HepG2 (cell line): ENCODE data around the gene ZMYND10. TPM values are rescaled to one million over a fixed set of nuclear protein-coding genes. Genes with fewer than 3 reads are reported as not detected.

Experiments
- CBFB ChIP-seq: sonication (generic); formaldehyde crosslinking; IDR thresholded peaks from 2 replicates; pipeline ENCODE4 v1.4.0; 2020; ENCODE audit warnings: missing genetic modification reagents
- HOXA9 ChIP-seq: sonication (generic); formaldehyde crosslinking; IDR thresholded peaks from 2 replicates; pipeline ENCODE4 v1.8.1; 2022; ENCODE audit warnings: missing genetic modification reagents, mild to moderate bottlenecking, moderate library complexity, borderline replicate concordance
- PAWR ChIP-seq: sonication (generic); formaldehyde crosslinking; IDR thresholded peaks from 2 replicates; pipeline ENCODE4 v1.4.0; 2020; ENCODE audit warnings: missing genetic modification reagents, mild to moderate bottlenecking, borderline replicate concordance
- PCBP2 ChIP-seq: fragments of 200-400 bp; formaldehyde crosslinking; optimal IDR thresholded peaks from 2 replicates; pipeline ENCODE3; 2018; ENCODE audit warnings: low read length, low read depth; ENCODE audit not compliant: poor library complexity, severe bottlenecking
- RFX5 ChIP-seq: IDR thresholded peaks from 2 replicates; pipeline ENCODE4 v1.6.1; 2011; ENCODE audit warnings: low read depth, low read length, improper control_type of control experiment
- THYN1 ChIP-seq: sonication (generic); formaldehyde crosslinking; IDR thresholded peaks from 2 replicates; pipeline ENCODE4 v1.8.1; 2023; ENCODE audit warnings: low read depth, mild to moderate bottlenecking, moderate library complexity, missing genetic modification reagents, borderline replicate concordance
- ZBTB40 ChIP-seq, 2 experiments: fragments of 450-650 bp in 1 of 2; sonication (generic) in 1 of 2; formaldehyde crosslinking in 1 of 2; IDR thresholded peaks; 2 replicates each; pipeline versions ENCODE4 v1.6.1 to v1.8.0; 2016 to 2022; ENCODE audit warnings: antibody characterized with exemption in 1 of 2, mild to moderate bottlenecking in 1 of 2, missing genetic modification reagents in 1 of 2
- ZNF18 ChIP-seq: sonication (generic); formaldehyde crosslinking; IDR thresholded peaks from 2 replicates; pipeline ENCODE4 v1.8.0; 2022; ENCODE audit warnings: mild to moderate bottlenecking, missing genetic modification reagents; ENCODE audit not compliant: insufficient replicate concordance
- ZNF331 ChIP-seq: sonication (generic); formaldehyde crosslinking; IDR thresholded peaks from 2 replicates; pipeline ENCODE4 v1.4.0; 2020; ENCODE audit warnings: missing genetic modification reagents
- ZNF430 ChIP-seq: sonication (generic); formaldehyde crosslinking; IDR thresholded peaks from 2 replicates; pipeline ENCODE4 v1.9.0; 2021; ENCODE audit warnings: mild to moderate bottlenecking, missing genetic modification reagents
- ZNF569 ChIP-seq: sonication (generic); formaldehyde crosslinking; IDR thresholded peaks from 2 replicates; pipeline ENCODE4 v1.5.0; 2020; ENCODE audit warnings: mild to moderate bottlenecking, missing genetic modification reagents, moderate library complexity, borderline replicate concordance
- ZNF615 ChIP-seq: sonication (generic); formaldehyde crosslinking; IDR thresholded peaks from 2 replicates; pipeline ENCODE4 v1.5.0; 2020; ENCODE audit warnings: mild to moderate bottlenecking, missing genetic modification reagents, borderline replicate concordance
- ZNF616 ChIP-seq: sonication (generic); formaldehyde crosslinking; IDR thresholded peaks from 2 replicates; pipeline ENCODE4 v1.5.0; 2020; ENCODE audit warnings: low read depth, mild to moderate bottlenecking, missing genetic modification reagents
- ZNF83 ChIP-seq: sonication (generic); formaldehyde crosslinking; IDR thresholded peaks from 2 replicates; pipeline ENCODE4 v1.4.0; 2020; ENCODE audit warnings: missing genetic modification reagents, mild to moderate bottlenecking, borderline replicate concordance
- ZSCAN20 ChIP-seq: sonication (generic); formaldehyde crosslinking; IDR thresholded peaks from 2 replicates; pipeline ENCODE4 v1.4.0; 2020; ENCODE audit warnings: missing genetic modification reagents, mild to moderate bottlenecking, borderline replicate concordance
- polyA plus RNA-seq, 8 experiments: library from polyadenylated mRNA; depleted of rRNA in 3 of 8; stranded (reverse) in 7 of 8; unstranded in 1 of 8; fragments of >200 nt; fragmentation: Illumina TruSeq in 4 of 8; extraction: Trizol in 4 of 8; gene quantifications; 2 replicates each; pipeline versions ENCODE4 v1.2.1 to v1.2.3, GENCODE V29; 2011 to 2016; ENCODE audit warnings: low read depth in 4 of 8, missing spikeins in 1 of 8, mixed read lengths in 1 of 8; ENCODE audit not compliant: insufficient read depth in 1 of 8
- total RNA-seq, 5 experiments: library from RNA; depleted of rRNA; stranded (reverse); fragments of >200 nt; fragmentation: Illumina TruSeq; extraction: Trizol; gene quantifications; 2 replicates each; pipeline ENCODE4 v1.2.3, GENCODE V29; 2016; ENCODE audit warnings: low read depth in 1 of 5
- TF ChIP-seq, protein P1 (sequence below): sonication (generic); formaldehyde crosslinking; IDR thresholded peaks from 2 replicates; pipeline ENCODE4 v1.8.1; 2023; ENCODE audit warnings: mild to moderate bottlenecking, missing genetic modification reagents

Gene ZMYND10
- total and polyA plus RNA-seq, 2 of the 13 experiments (the other 11 are each of a cell fraction or from before 2014, with no cell fraction given), result 0.60 to 0.74 TPM

GRCh38 chr3:50358911-50359759 lies 13.6 kb upstream of the ZMYND10 start, which contains the start of gene TMEM115 (continued):
- TF ChIP-seq ZNF83 (no peak), PCBP2 (no peak), RFX5 (no peak), ZNF18 (peak; percentile 55), ZNF569 (CRISPR knock-in tag) (0 out of 2 replicates have a peak, but pooled peaks have one; percentile 71), ZNF615 (no peak), ZNF331 (CRISPR knock-in tag) (peak; percentile 54), ZNF616 (peak; percentile 81; the same call in 1 of the 2 replicates), ZNF430 (peak; percentile 89), PAWR (CRISPR knock-in tag) (no peak), ZBTB40 (IDR thresholded peaks at IDR 0.05) (no peak), ZBTB40 (CRISPR knock-in tag; IDR thresholded peaks at IDR 0.05) (peak; percentile 80), ZSCAN20 (CRISPR knock-in tag) (no peak), THYN1 (CRISPR knock-in tag) (no peak), HOXA9 (CRISPR knock-in tag) (no peak), CBFB (CRISPR knock-in tag) (peak; percentile 95)
- TF ChIP-seq, protein P1, sequence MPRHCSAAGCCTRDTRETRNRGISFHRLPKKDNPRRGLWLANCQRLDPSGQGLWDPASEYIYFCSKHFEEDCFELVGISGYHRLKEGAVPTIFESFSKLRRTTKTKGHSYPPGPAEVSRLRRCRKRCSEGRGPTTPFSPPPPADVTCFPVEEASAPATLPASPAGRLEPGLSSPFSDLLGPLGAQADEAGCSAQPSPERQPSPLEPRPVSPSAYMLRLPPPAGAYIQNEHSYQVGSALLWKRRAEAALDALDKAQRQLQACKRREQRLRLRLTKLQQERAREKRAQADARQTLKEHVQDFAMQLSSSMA, result no peak
